ENCODE data around the gene MOK.
"Not testable (repeated sequence)": the region's sequence is repeated elsewhere in the genome, so short reads cannot be mapped to it uniquely, and the experiment has no call there.

MOK gene

GRCh38 chr14:102321456-102322422, 16.8 kb upstream of the MOK start:
- DNase-seq (ENCODE audit: low read depth) = no peak

DNA sequence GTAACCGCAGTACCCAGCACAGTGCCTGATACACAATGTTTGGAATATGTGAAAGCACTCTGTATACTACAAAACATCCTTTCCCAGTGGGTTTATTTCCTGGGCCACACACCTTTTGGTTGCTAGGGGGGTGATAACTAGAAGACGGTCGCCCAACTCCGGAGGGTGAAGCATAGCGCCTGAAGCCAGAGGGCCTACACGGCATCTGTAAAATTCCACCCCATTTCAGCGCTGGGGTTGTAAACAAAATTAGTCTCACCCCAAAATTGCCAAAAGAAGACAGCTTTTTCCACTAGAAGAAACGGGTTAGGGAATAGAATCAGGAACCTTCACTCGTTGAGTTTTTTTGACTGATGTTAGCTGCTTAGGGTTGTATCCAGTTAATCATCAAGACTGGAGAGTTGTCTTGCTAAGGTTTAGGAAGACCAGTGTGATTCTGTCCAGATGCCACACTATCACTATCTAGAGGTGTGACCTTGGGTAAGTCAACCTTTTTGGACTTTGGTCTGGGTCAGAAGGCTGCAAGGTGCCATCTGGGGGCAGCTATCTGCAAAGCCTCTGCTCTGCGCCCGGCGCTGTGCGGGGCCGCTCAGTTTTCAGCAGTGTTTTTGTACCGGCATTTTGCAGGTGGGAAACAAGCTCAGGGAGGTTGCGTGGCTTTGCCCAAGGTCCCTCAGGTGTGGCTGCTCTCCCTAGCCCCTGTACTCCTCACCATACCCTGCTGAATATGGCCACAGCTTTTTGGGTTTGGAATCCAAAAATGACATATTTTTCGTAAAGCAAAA, 15.9 kb upstream of the MOK start:
- no peak for DNase-seq (ENCODE audit: low read depth)

DNA sequence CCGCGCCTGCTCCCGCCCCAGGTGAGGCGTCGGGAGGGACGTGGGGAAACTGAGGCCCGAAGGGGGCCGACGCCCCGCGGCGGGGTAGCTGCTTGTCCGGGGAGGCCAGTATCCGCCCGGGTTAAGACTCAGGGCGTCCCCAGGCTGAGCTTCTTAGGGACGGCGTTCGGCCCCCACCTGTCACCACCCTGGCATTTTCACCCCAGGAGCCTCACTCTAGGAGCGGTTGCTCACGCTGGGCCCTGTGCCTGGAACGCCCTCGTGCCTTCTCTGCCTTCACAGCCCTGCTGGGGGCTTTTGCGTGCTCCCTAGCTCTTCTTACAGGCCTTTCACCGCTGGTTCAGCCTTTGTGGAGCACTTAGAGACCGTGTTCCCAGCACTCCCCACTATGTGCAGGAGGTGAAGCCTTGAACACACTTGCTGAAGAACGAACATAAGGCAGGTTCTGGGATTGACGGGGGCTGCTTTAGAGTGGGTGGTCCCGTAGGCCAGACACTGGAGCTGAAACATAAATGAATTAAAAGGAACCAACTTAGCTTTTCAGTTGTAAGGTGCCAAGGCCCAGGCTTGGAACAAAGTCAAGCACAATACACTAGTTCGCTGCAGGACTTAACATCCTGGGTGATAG, 15.2 kb upstream of the MOK start:
- peak; percentile 36 for DNase-seq (ENCODE audit: low read depth)

DNA sequence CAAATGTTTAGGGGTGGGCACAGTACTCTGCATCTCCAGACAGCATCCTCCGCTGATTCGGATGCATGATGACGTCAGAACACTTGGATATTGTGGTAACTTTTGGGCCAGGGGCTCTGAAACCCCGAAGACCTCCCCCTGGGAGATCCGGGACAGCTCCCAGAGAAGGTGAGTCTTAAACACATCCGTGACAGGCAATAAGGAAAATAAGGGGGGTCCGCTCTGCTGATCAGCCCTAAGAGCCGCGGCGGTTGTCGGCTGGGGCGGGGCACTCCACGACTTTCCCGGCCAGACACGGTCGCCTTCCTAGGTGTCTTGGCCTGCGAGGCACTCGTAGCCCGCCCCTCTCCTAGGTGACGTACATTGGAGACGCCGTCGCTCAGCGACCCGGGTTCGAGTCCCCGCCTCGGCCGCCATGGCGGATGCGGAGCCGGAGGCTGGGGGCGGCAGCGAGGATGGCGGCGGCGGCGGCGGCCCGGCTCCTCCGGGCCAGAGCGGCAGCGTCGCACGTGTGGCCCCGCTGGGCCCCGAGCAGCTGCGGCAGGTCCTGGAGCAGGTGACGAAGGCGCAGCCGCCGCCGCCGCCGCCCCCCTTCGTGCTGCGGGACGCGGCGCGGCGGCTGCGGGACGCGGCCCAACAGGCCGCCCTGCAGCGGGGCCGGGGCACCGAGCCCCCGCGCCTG, 14.5 kb upstream of the MOK start, which contains the start of gene ZNF839:
ZNF839 (plus strand) TSS at position 396 of the 682 bp plus-strand sequence; CDS start at position 416, 20 bp downstream.
- DNase-seq (ENCODE audit: low read depth) = peak; percentile 90

GRCh38 chr14:102318781-102319276, 13.9 kb upstream of the MOK start:
- no peak for DNase-seq (ENCODE audit: low read depth)

DNA sequence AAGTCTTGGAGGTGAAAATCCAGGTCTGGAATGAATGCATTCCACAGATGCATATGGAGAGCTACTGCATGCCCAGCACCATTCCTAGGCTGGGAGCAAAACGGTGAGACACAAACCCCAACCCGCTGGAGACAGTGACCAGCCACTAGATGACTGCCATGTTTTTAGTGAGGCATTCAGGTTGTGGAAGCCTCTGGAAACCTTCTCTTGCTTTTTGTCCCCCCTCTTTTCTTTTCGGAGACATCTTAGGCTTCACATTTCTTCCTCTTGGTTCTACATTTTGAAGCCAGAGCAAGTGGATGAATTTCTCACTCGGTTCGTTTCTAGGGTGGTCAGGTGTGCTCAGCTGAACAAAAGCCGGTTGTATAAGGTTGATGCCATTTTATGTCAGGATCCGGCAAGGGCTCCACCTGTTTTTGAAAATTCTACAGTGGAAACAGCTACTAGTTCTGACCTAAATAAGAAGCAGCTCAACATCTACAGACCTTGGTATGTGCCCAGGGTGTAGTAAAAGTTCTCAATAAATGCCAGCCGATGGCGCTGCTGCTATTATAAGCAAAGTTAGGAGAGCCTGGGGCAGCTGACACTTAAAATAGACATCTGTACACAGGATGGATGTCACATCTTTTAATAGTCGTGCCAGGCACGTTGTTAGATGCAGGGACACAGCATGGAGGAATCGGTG, 12.7 kb upstream of the MOK start:
- no peak for DNase-seq (ENCODE audit: low read depth)

DNA sequence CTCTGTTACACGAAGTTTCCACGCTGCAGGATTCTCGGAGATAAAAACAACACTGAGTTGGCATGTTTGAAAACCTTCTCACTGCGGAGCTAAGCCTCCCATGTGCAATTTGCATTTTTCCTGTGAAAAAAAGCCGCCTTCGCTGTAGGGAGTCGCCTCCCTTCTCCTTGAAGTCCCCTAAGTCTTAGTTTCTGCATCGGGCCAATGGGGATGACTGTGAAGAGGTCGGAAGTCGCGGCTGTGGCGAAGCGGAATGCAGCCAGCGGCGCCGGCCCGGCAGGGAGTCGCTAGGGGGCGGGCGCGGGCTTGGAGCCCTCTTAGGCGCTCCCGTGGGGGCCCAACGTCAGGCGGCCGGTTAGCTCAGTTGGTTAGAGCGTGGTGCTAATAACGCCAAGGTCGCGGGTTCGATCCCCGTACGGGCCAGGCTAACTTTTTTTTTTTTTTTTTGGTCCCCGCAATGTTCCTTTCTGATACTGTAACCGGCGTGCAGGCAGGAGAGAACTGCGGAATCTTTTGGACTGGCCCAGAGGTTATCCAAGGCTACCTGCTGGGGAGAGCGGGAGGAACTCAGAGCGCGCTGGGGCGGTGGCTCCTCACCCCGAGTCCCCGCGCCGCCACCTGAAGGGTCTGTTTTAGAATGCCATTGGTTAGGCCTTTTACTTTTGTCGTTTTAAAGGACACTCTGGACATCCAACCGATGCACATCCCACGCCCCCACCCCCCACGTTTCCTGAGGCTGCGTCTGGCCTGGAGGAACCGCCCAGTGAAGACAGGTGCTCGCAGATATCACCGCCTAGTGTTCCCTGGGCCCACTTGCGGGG, 12.0 kb upstream of the MOK start:
- DNase-seq (ENCODE audit: low read depth) = peak; percentile 94

DNA sequence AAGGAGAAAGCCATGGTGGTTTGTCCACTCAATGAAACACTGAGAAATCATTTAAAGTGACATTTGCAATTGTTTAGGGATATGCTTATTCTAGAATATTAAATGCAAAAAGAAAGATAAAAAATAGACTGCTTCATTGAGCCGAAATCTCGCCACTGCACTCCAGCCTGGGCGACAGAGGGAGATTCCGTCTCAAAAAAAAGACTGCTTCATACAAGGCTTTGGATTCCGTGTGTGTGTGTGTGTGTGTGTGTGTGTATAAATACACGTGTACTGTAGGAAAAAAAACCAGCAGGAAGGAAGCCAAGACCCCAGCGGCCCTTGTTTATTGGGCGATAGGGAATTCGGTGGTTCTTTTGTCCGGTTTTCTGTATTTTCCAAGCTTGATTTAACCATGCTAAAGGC, 11.4 kb upstream of the MOK start:
- DNase-seq (ENCODE audit: low read depth) = no peak

DNA sequence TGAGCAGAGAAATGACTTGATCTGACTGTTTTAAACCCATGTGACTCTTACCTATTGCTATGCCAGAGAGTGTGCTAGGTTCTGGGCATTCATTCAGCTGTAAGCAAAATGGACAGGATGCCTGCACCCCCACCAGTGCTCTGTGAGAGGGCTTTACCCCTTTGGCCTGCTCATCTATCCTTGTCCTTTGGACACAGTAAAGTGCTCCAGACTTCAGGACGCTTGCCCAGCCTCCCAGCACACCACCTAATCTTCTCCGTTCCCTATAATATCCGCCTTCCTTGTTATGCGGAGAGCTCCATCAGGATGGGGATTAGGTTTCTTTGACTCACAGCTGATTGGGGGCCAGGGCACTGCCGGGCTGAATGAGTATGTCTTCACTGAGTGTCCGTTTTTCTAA, 10.2 kb upstream of the MOK start:
- DNase-seq (ENCODE audit: low read depth) = no peak

- DNase-seq (ENCODE audit: low read depth) = peak; percentile 69
Observed at GRCh38 chr14:102314242-102315011, 9.5 kb upstream of the MOK start.

DNA sequence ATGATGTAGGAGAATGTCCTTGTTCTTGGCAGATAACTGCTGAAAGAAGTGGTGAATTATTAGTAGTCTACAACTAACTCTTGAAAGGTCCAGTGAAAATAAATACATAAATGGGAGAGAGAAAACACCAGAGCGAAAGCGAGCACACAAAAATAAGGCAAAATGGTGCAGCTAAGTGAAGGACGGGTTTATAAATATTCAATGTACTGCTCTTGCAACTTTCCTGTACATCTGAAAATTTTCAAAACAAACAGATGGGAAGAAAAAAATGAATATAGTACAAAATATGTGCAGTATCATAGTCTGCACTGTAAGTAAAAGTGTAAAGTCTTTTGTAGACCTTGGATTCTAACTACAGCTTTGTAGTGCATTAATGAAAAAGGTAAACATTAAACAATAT, 1.3 kb downstream of the MOK start:
- DNase-seq (ENCODE audit: low read depth) = no peak

GRCh38 chr14:102298303-102299070, 6.5 kb downstream of the MOK start:
- DNase-seq (ENCODE audit: low read depth) = not testable (repeated sequence)

- no peak for DNase-seq (ENCODE audit: low read depth)
Observed at GRCh38 chr14:102297436-102298170, 7.4 kb downstream of the MOK start.

GRCh38 chr14:102295270-102295669, 9.7 kb downstream of the MOK start:
- DNase-seq (ENCODE audit: low read depth) = no peak

GRCh38 chr14:102293781-102294180, 11.2 kb downstream of the MOK start:
- DNase-seq (ENCODE audit: low read depth) = no peak

- DNase-seq (ENCODE audit: low read depth) = no peak
Observed at GRCh38 chr14:102292441-102292840, 12.5 kb downstream of the MOK start.

- no peak for DNase-seq (ENCODE audit: low read depth)
Observed at GRCh38 chr14:102288139-102288538, 16.8 kb downstream of the MOK start.

DNA sequence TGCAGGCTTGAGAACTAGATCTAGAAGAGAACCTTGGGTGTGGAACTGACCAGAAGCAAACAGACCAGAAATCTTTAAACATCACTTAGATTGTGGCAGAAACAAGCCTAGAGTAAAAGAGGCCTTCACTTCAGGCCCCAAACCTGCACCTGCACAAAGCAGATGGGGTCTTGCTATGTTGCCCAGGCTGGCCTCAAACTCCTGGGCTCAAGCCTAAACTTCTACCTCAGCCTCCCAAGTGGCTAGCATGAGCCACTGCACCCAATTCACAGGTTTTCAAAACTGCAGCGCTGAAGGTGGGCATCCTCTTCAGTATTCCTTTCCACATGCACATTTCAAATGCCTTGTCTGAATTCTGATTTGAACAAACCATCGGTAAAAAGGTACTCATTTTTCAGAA, 19.9 kb downstream of the MOK start:
- DNase-seq (ENCODE audit: low read depth) = no peak
